HL-60 (cell line): ENCODE measurements around the gene CASS4.

Source experiments
- CTCF ChIP-seq: IDR thresholded peaks from one replicate; pipeline ENCODE4 v1.5.1; 2011; ENCODE audit warnings: low read length, control low read depth, inconsistent platforms; ENCODE audit not compliant: insufficient read depth
- GABPA ChIP-seq: IDR thresholded peaks from 2 replicates; pipeline ENCODE4 v1.6.1; 2012; ENCODE audit warnings: low read depth
- POLR2AphosphoS5 ChIP-seq: IDR thresholded peaks from 2 replicates; pipeline ENCODE4 v1.6.1; 2012; ENCODE audit warnings: low read depth
- SPI1 ChIP-seq: IDR thresholded peaks from 2 replicates; pipeline ENCODE4 v1.6.1; 2012; ENCODE audit warnings: low read depth, mild to moderate bottlenecking, borderline replicate concordance
- TF ChIP-seq, protein P1 (sequence below): IDR thresholded peaks from 2 replicates; pipeline ENCODE4 v1.6.1; 2012; ENCODE audit warnings: low read depth; ENCODE audit not compliant: insufficient replicate concordance

- no peak for TF ChIP-seq CTCF
- TF ChIP-seq, protein P1, sequence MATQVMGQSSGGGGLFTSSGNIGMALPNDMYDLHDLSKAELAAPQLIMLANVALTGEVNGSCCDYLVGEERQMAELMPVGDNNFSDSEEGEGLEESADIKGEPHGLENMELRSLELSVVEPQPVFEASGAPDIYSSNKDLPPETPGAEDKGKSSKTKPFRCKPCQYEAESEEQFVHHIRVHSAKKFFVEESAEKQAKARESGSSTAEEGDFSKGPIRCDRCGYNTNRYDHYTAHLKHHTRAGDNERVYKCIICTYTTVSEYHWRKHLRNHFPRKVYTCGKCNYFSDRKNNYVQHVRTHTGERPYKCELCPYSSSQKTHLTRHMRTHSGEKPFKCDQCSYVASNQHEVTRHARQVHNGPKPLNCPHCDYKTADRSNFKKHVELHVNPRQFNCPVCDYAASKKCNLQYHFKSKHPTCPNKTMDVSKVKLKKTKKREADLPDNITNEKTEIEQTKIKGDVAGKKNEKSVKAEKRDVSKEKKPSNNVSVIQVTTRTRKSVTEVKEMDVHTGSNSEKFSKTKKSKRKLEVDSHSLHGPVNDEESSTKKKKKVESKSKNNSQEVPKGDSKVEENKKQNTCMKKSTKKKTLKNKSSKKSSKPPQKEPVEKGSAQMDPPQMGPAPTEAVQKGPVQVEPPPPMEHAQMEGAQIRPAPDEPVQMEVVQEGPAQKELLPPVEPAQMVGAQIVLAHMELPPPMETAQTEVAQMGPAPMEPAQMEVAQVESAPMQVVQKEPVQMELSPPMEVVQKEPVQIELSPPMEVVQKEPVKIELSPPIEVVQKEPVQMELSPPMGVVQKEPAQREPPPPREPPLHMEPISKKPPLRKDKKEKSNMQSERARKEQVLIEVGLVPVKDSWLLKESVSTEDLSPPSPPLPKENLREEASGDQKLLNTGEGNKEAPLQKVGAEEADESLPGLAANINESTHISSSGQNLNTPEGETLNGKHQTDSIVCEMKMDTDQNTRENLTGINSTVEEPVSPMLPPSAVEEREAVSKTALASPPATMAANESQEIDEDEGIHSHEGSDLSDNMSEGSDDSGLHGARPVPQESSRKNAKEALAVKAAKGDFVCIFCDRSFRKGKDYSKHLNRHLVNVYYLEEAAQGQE: no peak
- TF ChIP-seq GABPA: no peak
- TF ChIP-seq POLR2AphosphoS5: no peak
- no peak for TF ChIP-seq SPI1
These were observed 91.9 kb downstream of the CASS4 start for GRCh38 chr20:56503916-56504315.
